ENCODE results near the gene FAM149B1.

DNA sequence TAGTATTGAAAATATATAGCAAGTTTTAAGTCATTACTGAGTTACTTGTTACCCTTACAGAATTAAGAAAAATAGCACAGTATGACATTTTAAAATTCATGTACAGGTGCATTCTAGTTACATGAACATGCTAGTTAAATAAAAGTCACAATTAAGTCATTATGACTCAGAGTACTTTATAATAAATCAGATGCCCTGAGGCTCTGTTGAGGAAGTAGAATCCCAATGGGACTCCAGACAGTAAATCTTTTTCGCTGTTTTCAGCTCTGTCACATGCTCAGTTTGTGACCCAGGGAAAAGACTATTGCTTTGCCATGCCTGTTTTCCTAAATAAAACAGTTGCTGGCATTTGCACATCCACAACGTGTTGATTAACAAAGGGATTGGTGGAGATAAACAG lies 36.6 kb upstream of the FAM149B1 start:
- TF ChIP-seq, protein P1, sequence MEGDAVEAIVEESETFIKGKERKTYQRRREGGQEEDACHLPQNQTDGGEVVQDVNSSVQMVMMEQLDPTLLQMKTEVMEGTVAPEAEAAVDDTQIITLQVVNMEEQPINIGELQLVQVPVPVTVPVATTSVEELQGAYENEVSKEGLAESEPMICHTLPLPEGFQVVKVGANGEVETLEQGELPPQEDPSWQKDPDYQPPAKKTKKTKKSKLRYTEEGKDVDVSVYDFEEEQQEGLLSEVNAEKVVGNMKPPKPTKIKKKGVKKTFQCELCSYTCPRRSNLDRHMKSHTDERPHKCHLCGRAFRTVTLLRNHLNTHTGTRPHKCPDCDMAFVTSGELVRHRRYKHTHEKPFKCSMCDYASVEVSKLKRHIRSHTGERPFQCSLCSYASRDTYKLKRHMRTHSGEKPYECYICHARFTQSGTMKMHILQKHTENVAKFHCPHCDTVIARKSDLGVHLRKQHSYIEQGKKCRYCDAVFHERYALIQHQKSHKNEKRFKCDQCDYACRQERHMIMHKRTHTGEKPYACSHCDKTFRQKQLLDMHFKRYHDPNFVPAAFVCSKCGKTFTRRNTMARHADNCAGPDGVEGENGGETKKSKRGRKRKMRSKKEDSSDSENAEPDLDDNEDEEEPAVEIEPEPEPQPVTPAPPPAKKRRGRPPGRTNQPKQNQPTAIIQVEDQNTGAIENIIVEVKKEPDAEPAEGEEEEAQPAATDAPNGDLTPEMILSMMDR (IDR thresholded peaks at IDR 0.05), result no peak
- no peak for TF ChIP-seq POLR2A (IDR thresholded peaks at IDR 0.05)

Data from Peyer's patch (tissue), 4 donors.